SK-N-SH (cell line): ENCODE measurements around the gene ABR. TPM values are rescaled to one million over a fixed set of nuclear protein-coding genes. Genes with fewer than 3 reads are reported as not detected.

Experiments
- CTCF ChIA-PET: fragments of 300-600, 350-600 bp; formaldehyde crosslinking; extraction: SDS; loops from one replicate; lab custom pipeline; 2021; lab: Yijun Ruan, JAX
- POLR2A ChIA-PET: fragments of 350-600 bp; sonication (Branson Sonifier 250); formaldehyde crosslinking; extraction: SDS; loops from one replicate; lab custom pipeline; 2020; ENCODE audit warnings: antibody characterized with exemption, inconsistent platforms; lab: Yijun Ruan, JAX
- DNase-seq: peaks from one replicate; pipeline ENCODE4 v3.0.0; 2012
- H2AFZ ChIP-seq: fragments of 200-600 bp; sonication (generic); 2 replicates; pipeline ENCODE4 v1.8.1; 2016; ENCODE audit warnings: antibody characterized with exemption, mild to moderate bottlenecking, low read depth
- H3F3A ChIP-seq: fragments of 200-600 bp; sonication (generic); replicated peaks from 2 replicates; pipeline ENCODE3; 2016; ENCODE audit warnings: antibody characterized with exemption, mild to moderate bottlenecking; ENCODE audit not compliant: insufficient read depth
- H3K27ac ChIP-seq, 2 experiments: fragments of 200-500 bp in 1 of 2; fragments of 200-600 bp in 1 of 2; sonication (Bioruptor generic) in 1 of 2; sonication (generic), shearing (Covaris generic) in 1 of 2; 2 replicates each; pipeline versions ENCODE4 v1.5.1 to v1.6.1; 2014 to 2016; ENCODE audit warnings: low read depth in 2 of 2, inconsistent platforms in 1 of 2, low read length in 1 of 2, mild to moderate bottlenecking in 1 of 2, mixed read lengths in 1 of 2
- H3K27me3 ChIP-seq: fragments of 200-600 bp; sonication (generic), shearing (Covaris generic); 2 replicates; pipeline ENCODE4 v1.6.1; 2016; ENCODE audit warnings: mixed run types; ENCODE audit not compliant: insufficient read depth
- H3K36me3 ChIP-seq, 2 experiments: fragments of 200-500 bp in 1 of 2; fragments of 200-600 bp in 1 of 2; sonication (Bioruptor generic) in 1 of 2; sonication (generic) in 1 of 2; replicated peaks in 1 of 2; 2 replicates each; pipeline versions ENCODE3 to v1.5.1; 2014 to 2016; ENCODE audit warnings: low read length in 1 of 2, mild to moderate bottlenecking in 1 of 2; ENCODE audit not compliant: insufficient read depth in 2 of 2, control insufficient read depth in 1 of 2
- H3K4me1 ChIP-seq, 2 experiments: fragments of 200-500 bp in 1 of 2; fragments of 200-600 bp in 1 of 2; sonication (Bioruptor generic) in 1 of 2; sonication (generic), shearing (Covaris generic) in 1 of 2; 2 replicates each; pipeline versions ENCODE4 v1.5.1 to v1.6.1; 2014 to 2016; ENCODE audit warnings: low read depth in 1 of 2, low read length in 1 of 2, mixed run types in 1 of 2; ENCODE audit not compliant: insufficient read depth in 2 of 2, control insufficient read depth in 1 of 2
- H3K4me2 ChIP-seq: fragments of 200-600 bp; sonication (generic), shearing (Covaris generic); 2 replicates; pipeline ENCODE4 v1.6.1; 2017; ENCODE audit warnings: mixed run types
- H3K4me3 ChIP-seq, 2 experiments: fragments of 200-500 bp in 1 of 2; fragments of 200-600 bp in 1 of 2; sonication (Bioruptor generic) in 1 of 2; sonication (generic), shearing (Covaris generic) in 1 of 2; 2 replicates each; pipeline versions ENCODE4 v1.5.1 to v1.8.1; 2014 to 2016; ENCODE audit warnings: low read depth in 2 of 2, inconsistent platforms in 1 of 2, low read length in 1 of 2, mild to moderate bottlenecking in 1 of 2, mixed read lengths in 1 of 2, moderate library complexity in 1 of 2
- H3K79me2 ChIP-seq: fragments of 200-600 bp; sonication (generic); 2 replicates; pipeline ENCODE4 v1.8.1; 2017; ENCODE audit warnings: mild to moderate bottlenecking; ENCODE audit not compliant: insufficient read depth
- H3K9ac ChIP-seq: fragments of 200-600 bp; sonication (generic); 2 replicates; pipeline ENCODE4 v1.6.1; 2017; ENCODE audit warnings: mixed run types
- H3K9me2 ChIP-seq: fragments of 200-600 bp; sonication (generic); 2 replicates; pipeline ENCODE4 v1.6.1; 2017; ENCODE audit warnings: mixed run types
- H3K9me3 ChIP-seq: fragments of 200-600 bp; sonication (generic); 2 replicates; pipeline ENCODE4 v1.6.1; 2017; ENCODE audit warnings: mixed run types, mild to moderate bottlenecking, moderate library complexity
- H4K20me1 ChIP-seq: fragments of 200-600 bp; sonication (generic); 2 replicates; pipeline ENCODE4 v1.6.1; 2017; ENCODE audit warnings: mild to moderate bottlenecking, mixed run types; ENCODE audit not compliant: insufficient read depth
- CHD2 ChIP-seq: fragments of 150-350 bp; IDR thresholded peaks from 2 replicates; pipeline ENCODE4 v1.6.1; 2018; ENCODE audit warnings: low read length; ENCODE audit not compliant: partially characterized antibody
- ELF1 ChIP-seq: IDR thresholded peaks from 2 replicates; pipeline ENCODE4 v1.4.0; 2012
- EP300 ChIP-seq, 2 experiments: IDR thresholded peaks; 2 replicates each; pipeline versions ENCODE4 v1.4.0 to v1.6.1; 2012; ENCODE audit warnings: borderline replicate concordance in 1 of 2, low read depth in 1 of 2, low read length in 1 of 2
- EZH2phosphoT487 ChIP-seq: fragments of 200-600 bp; sonication (generic); IDR thresholded peaks from 2 replicates; pipeline ENCODE4 v1.6.1; 2017; ENCODE audit warnings: low read depth, mixed run types, mild to moderate bottlenecking, antibody characterized with exemption, moderate library complexity, borderline replicate concordance
- FOXJ3 ChIP-seq: sonication (generic); formaldehyde crosslinking; IDR thresholded peaks from 2 replicates; pipeline ENCODE4 v1.5.1; 2020; ENCODE audit warnings: mild to moderate bottlenecking, missing genetic modification reagents
- GATA2 ChIP-seq: sonication (generic); formaldehyde crosslinking; IDR thresholded peaks from 2 replicates; pipeline ENCODE4 v1.5.0; 2020; ENCODE audit warnings: mild to moderate bottlenecking, missing genetic modification reagents
- IRF3 ChIP-seq: fragments of 150-350 bp; IDR thresholded peaks from 2 replicates; pipeline ENCODE4 v1.6.1; 2016; ENCODE audit warnings: mild to moderate bottlenecking, low read depth, low read length
- MAX ChIP-seq: IDR thresholded peaks from 2 replicates; pipeline ENCODE4 v1.4.0; 2012; ENCODE audit warnings: low read depth
- MEF2A ChIP-seq: IDR thresholded peaks from 2 replicates; pipeline ENCODE4 v1.4.0; 2012; ENCODE audit warnings: low read depth, borderline replicate concordance
- MXI1 ChIP-seq: IDR thresholded peaks from 2 replicates; pipeline ENCODE4 v1.6.1; 2012; ENCODE audit warnings: mild to moderate bottlenecking, low read depth, low read length, improper control_type of control experiment
- NRF1 ChIP-seq: IDR thresholded peaks from 2 replicates; pipeline ENCODE4 v1.6.1; 2012; ENCODE audit warnings: low read depth, mild to moderate bottlenecking, low read length
- POLR2AphosphoS5 ChIP-seq: IDR thresholded peaks from 2 replicates; pipeline ENCODE4 v1.6.1; 2012; ENCODE audit warnings: low read depth, low read length
- RXRA ChIP-seq: IDR thresholded peaks from 2 replicates; pipeline ENCODE4 v1.4.0; 2012; ENCODE audit warnings: low read depth, mild to moderate bottlenecking, borderline replicate concordance
- SMC3 ChIP-seq: IDR thresholded peaks from 2 replicates; pipeline ENCODE4 v1.6.1; 2012; ENCODE audit warnings: low read depth, low read length, improper control_type of control experiment
- TCF12 ChIP-seq: IDR thresholded peaks from 2 replicates; pipeline ENCODE4 v1.4.0; 2012
- USF1 ChIP-seq: IDR thresholded peaks from 2 replicates; pipeline ENCODE4 v1.4.0; 2012; ENCODE audit warnings: low read depth, borderline replicate concordance
- YY1 ChIP-seq: IDR thresholded peaks from 2 replicates; pipeline ENCODE4 v1.4.0; 2012; ENCODE audit warnings: low read depth, mild to moderate bottlenecking
- WGBS: methylation state at CpG from one replicate; pipeline ENCODE4 v1.1.6; 2017; ENCODE audit warnings: low lambda C conversion rate; 5-methylcytosine and 5-hydroxymethylcytosine counted together
- polyA plus RNA-seq, 3 experiments: library from polyadenylated mRNA; depleted of rRNA; stranded (reverse); fragments of >200 nt; gene quantifications; 2 replicates each; pipeline ENCODE4 v1.2.3, GENCODE V29; 2012

The ABR gene
- polyA plus RNA-seq, 1 of the 3 experiments (the other 2 are of a cell fraction), result 117 TPM

- no peaks in the 10 kb centered on the region for H4K20me1 ChIP-seq
- no peak overlapping the region for H3K4me2 ChIP-seq
- H3K27ac ChIP-seq, result no peak overlapping the region
- WGBS, result 79% methylated on average over 24 of the region's 28 CpGs
- H3F3A ChIP-seq, result peaks cover 3% of the 10 kb centered on the region
- no peaks in the 10 kb centered on the region for H3K9me2 ChIP-seq
- peaks cover 0 to 11% of the 10 kb centered on the region in 2 experiments; a peak in 1 of 4 replicates for H3K4me1 ChIP-seq
- no peak overlapping the region for H3K9ac ChIP-seq
- H2AFZ ChIP-seq, result no peak overlapping the region
- no peaks in the 10 kb centered on the region for H3K27me3 ChIP-seq
- H3K79me2 ChIP-seq, result no peaks in the 10 kb centered on the region
- DNase-seq, result no peak
- ChIA-PET POLR2A (no interaction called here), CTCF (no interaction called here)
- TF ChIP-seq RXRA, result no peak
- no peak for TF ChIP-seq SMC3
- no peak for TF ChIP-seq MEF2A
- TF ChIP-seq ELF1, result no peak
- TF ChIP-seq CHD2, result no peak
- TF ChIP-seq IRF3, result no peak
- no peak for TF ChIP-seq MAX
- no peak for TF ChIP-seq MXI1
- TF ChIP-seq POLR2AphosphoS5, result no peak
- TF ChIP-seq NRF1, result no peak
- TF ChIP-seq YY1, result no peak
- TF ChIP-seq FOXJ3 (CRISPR knock-in tag), result no peak
- no peak for TF ChIP-seq EZH2phosphoT487
- TF ChIP-seq EP300 (IDR thresholded peaks at IDR 0.05; ENCODE audit: borderline replicate concordance in 1 of 2, low read depth in 1 of 2, low read length in 1 of 2), result no peak
- no peak for TF ChIP-seq USF1
- no peak for TF ChIP-seq TCF12
- TF ChIP-seq GATA2, result no peak
- no peaks in the 10 kb centered on the region for H3K9me3 ChIP-seq
- H3K4me3 ChIP-seq, result no peak overlapping the region
- H3K36me3 ChIP-seq, result no peaks in the 10 kb centered on the region
These were observed 20.2 kb downstream of the ABR start for GRCh38 chr17:1159431-1160180.

- Histone ChIP-seq H3K4me2 (no peak overlapping the region), H3K9me3 (no peaks in the 10 kb centered on the region), H3K9me2 (no peaks in the 10 kb centered on the region), H3K9ac (no peak overlapping the region), H3K79me2 (no peaks in the 10 kb centered on the region)
- CTCF ChIA-PET, result no interaction called here
- no peak for DNase-seq
- TF ChIP-seq USF1 (no peak), NRF1 (no peak), MEF2A (no peak), MXI1 (no peak), YY1 (no peak)
- TF ChIP-seq, all 33 proteins: peak for 0
- POLR2A ChIA-PET, result no interaction called here
- peaks cover 3% of the 10 kb centered on the region for H3F3A ChIP-seq
- no peak overlapping the region for H3K4me3 ChIP-seq
- no peaks in the 10 kb centered on the region for H3K36me3 ChIP-seq
- no peak overlapping the region for H3K27ac ChIP-seq
- no peak overlapping the region for H2AFZ ChIP-seq
- no peaks in the 10 kb centered on the region for H4K20me1 ChIP-seq
- no peaks in the 10 kb centered on the region for H3K27me3 ChIP-seq
- WGBS, result 83% methylated on average over 8 of the region's 8 CpGs
- peaks cover 0 to 18% of the 10 kb centered on the region in 2 experiments; a peak in 1 of 4 replicates for H3K4me1 ChIP-seq
These were observed 20.9 kb downstream of the ABR start for GRCh38 chr17:1158879-1159278.
